ENCODE measurements around the gene PCDHA6. TPM values are rescaled to one million over a fixed set of nuclear protein-coding genes. Genes with fewer than 3 reads are reported as not detected.
"Not testable (repeated sequence)": the region's sequence is repeated elsewhere in the genome, so short reads cannot be mapped to it uniquely, and the experiment has no call there.

Gene PCDHA6
- total and polyA plus RNA-seq, 4 experiments from 2014 or later, result not detected

GRCh38 chr5:140802781-140803271 lies 24.9 kb upstream of the PCDHA6 start:
- POLR2A ChIA-PET (ENCODE audit: partially characterized antibody), result no interaction called here
- Mint-ChIP-seq H3K27me3 (peaks cover 10 to 22% of the 10 kb centered on the region in 2 donors), H3K4me1 (no peaks in the 10 kb centered on the region), H3K9me3 (peaks cover 3 to 78% (median 55%) of the 10 kb centered on the region in 8 donors), H3K4me3 (no peak overlapping the region), H3K36me3 (peaks cover 7 to 12% of the 10 kb centered on the region in 2 donors), H3K27ac (no peak overlapping the region)
- no peaks in the 10 kb centered on the region for H3K36me3 ChIP-seq (ENCODE audit: insufficient read depth, low read length)
- H3K4me3 ChIP-seq (ENCODE audit: low read length in 2 of 2), result no peak overlapping the region
- CTCF ChIA-PET (ENCODE audit: partially characterized antibody), result no interaction called here
- H3K4me1 ChIP-seq (ENCODE audit: insufficient read depth, low read length), result no peaks in the 10 kb centered on the region
- no peak overlapping the region for H3K27ac ChIP-seq (ENCODE audit: low read depth, low read length)
- H3K27me3 ChIP-seq (ENCODE audit: insufficient read depth, low read length), result peaks cover 5% of the 10 kb centered on the region
- DNase-seq, result peak in 1 of 5 donors; percentile 26
- intact Hi-C loops (cut with micrococcal nuclease), result no loop called here
- H3K9me3 ChIP-seq (ENCODE audit: control insufficient read depth in 1 of 2, low read length in 2 of 2), result peaks cover 0 to 4% of the 10 kb centered on the region in 2 donors

GRCh38 chr5:140806834-140807775 lies 20.7 kb upstream of the PCDHA6 start, which contains the start of gene PCDHA4:
PCDHA4 (plus strand) TSS chr5:140807068.
- intact Hi-C loops (cut with micrococcal nuclease), result no loop called here
- Histone ChIP-seq H3K4me1 (ENCODE audit: insufficient read depth, low read length) (no peaks in the 10 kb centered on the region), H3K27me3 (ENCODE audit: insufficient read depth, low read length) (no peaks in the 10 kb centered on the region), H3K36me3 (ENCODE audit: insufficient read depth, low read length) (no peaks in the 10 kb centered on the region), H3K4me3 (ENCODE audit: low read length in 2 of 2) (no peak within 1 kb of the TSS), H3K9me3 (ENCODE audit: control insufficient read depth in 1 of 2, low read length in 2 of 2) (no peaks in the 10 kb centered on the region), H3K27ac (ENCODE audit: low read depth, low read length) (no peak within 1 kb of the TSS)
- Mint-ChIP-seq H3K4me3 (peak within 1 kb of the TSS in 1 of 8 donors; percentile 13), H3K36me3 (peaks cover 7 to 9% of the 10 kb centered on the region in 2 donors), H3K9me3 (peaks cover 3 to 78% (median 47%) of the 10 kb centered on the region in 8 donors), H3K27me3 (peaks cover 7 to 18% of the 10 kb centered on the region in 2 donors), H3K4me1 (no peaks in the 10 kb centered on the region), H3K27ac (no peak within 1 kb of the TSS)
- ChIA-PET POLR2A (ENCODE audit: partially characterized antibody) (no interaction called here), CTCF (ENCODE audit: partially characterized antibody) (interaction anchor here (0.9 kb wide), 1 partner anchor 9 kb away, joined by 3 read pairs; no protein-coding TSS in a partner anchor)
- no peak for DNase-seq

- H3K9me3 ChIP-seq (ENCODE audit: control insufficient read depth in 1 of 2, low read length in 2 of 2); H3K4me1 ChIP-seq (ENCODE audit: insufficient read depth, low read length); POLR2A ChIA-PET (ENCODE audit: partially characterized antibody); DNase-seq; H3K27ac Mint-ChIP-seq; H3K27ac ChIP-seq (ENCODE audit: low read depth, low read length); H3K36me3 ChIP-seq (ENCODE audit: insufficient read depth, low read length); H3K27me3 ChIP-seq (ENCODE audit: insufficient read depth, low read length); H3K4me1 Mint-ChIP-seq; intact Hi-C loops (cut with micrococcal nuclease); H3K4me3 Mint-ChIP-seq; H3K4me3 ChIP-seq (ENCODE audit: low read length in 2 of 2): not testable (repeated sequence)
- Mint-ChIP-seq H3K27me3 (peaks cover 7 to 18% of the 10 kb centered on the region in 2 donors), H3K36me3 (peaks cover 7 to 13% of the 10 kb centered on the region in 2 donors), H3K9me3 (peaks cover 3 to 82% (median 53%) of the 10 kb centered on the region in 8 donors)
- CTCF ChIA-PET (ENCODE audit: partially characterized antibody), result interaction anchor here (0.9 kb wide), 1 partner anchor 8 kb away, joined by 3 read pairs; no protein-coding TSS in a partner anchor
These were observed 19.4 kb upstream of the PCDHA6 start for GRCh38 chr5:140808241-140808888.

GRCh38 chr5:140808889-140809291 lies 18.9 kb upstream of the PCDHA6 start:
- ChIA-PET CTCF (ENCODE audit: partially characterized antibody) (no interaction called here), POLR2A (ENCODE audit: partially characterized antibody) (no interaction called here)
- Histone ChIP-seq H3K27ac (ENCODE audit: low read depth, low read length) (no peak overlapping the region), H3K36me3 (ENCODE audit: insufficient read depth, low read length) (no peaks in the 10 kb centered on the region), H3K27me3 (ENCODE audit: insufficient read depth, low read length) (no peaks in the 10 kb centered on the region), H3K4me3 (ENCODE audit: low read length in 2 of 2) (no peak overlapping the region), H3K9me3 (ENCODE audit: control insufficient read depth in 1 of 2, low read length in 2 of 2) (no peaks in the 10 kb centered on the region), H3K4me1 (ENCODE audit: insufficient read depth, low read length) (no peaks in the 10 kb centered on the region)
- H3K27me3 Mint-ChIP-seq, result peaks cover 7 to 15% of the 10 kb centered on the region in 2 donors
- peaks cover 3 to 10% of the 10 kb centered on the region in 2 donors for H3K36me3 Mint-ChIP-seq
- no peak overlapping the region for H3K4me3 Mint-ChIP-seq
- intact Hi-C loops (cut with micrococcal nuclease), result no loop called here
- H3K4me1 Mint-ChIP-seq, result no peaks in the 10 kb centered on the region
- H3K27ac Mint-ChIP-seq, result no peak overlapping the region
- H3K9me3 Mint-ChIP-seq, result peaks cover 3 to 77% (median 49%) of the 10 kb centered on the region in 8 donors
- DNase-seq, result no peak

GRCh38 chr5:140821375-140822280 lies 6.1 kb upstream of the PCDHA6 start, which contains the start of gene PCDHA5:
PCDHA5 (plus strand) TSS chr5:140821613.
- Histone ChIP-seq H3K27me3 (ENCODE audit: insufficient read depth, low read length) (no peaks in the 10 kb centered on the region), H3K4me3 (ENCODE audit: low read length in 2 of 2) (no peak within 1 kb of the TSS), H3K36me3 (ENCODE audit: insufficient read depth, low read length) (no peaks in the 10 kb centered on the region), H3K4me1 (ENCODE audit: insufficient read depth, low read length) (no peaks in the 10 kb centered on the region), H3K9me3 (ENCODE audit: control insufficient read depth in 1 of 2, low read length in 2 of 2) (no peaks in the 10 kb centered on the region), H3K27ac (ENCODE audit: low read depth, low read length) (no peak within 1 kb of the TSS)
- ChIA-PET POLR2A (ENCODE audit: partially characterized antibody) (no interaction called here), CTCF (ENCODE audit: partially characterized antibody) (no interaction called here)
- H3K4me1 Mint-ChIP-seq, result no peaks in the 10 kb centered on the region
- no peaks in the 10 kb centered on the region for H3K36me3 Mint-ChIP-seq
- H3K4me3 Mint-ChIP-seq, result no peak within 1 kb of the TSS
- intact Hi-C loops (cut with micrococcal nuclease), result no loop called here
- no peak for DNase-seq
- H3K27me3 Mint-ChIP-seq, result peaks cover 2 to 5% of the 10 kb centered on the region in 2 donors
- no peak within 1 kb of the TSS for H3K27ac Mint-ChIP-seq
- H3K9me3 Mint-ChIP-seq, result peaks cover 0 to 49% (median 21%) of the 10 kb centered on the region in 8 donors

- Mint-ChIP-seq H3K4me1 (peaks cover 0 to 1% (median 0%) of the 10 kb centered on the region in 4 donors), H3K4me3 (no peak overlapping the region), H3K9me3 (peaks cover 3 to 50% (median 27%) of the 10 kb centered on the region in 8 donors), H3K36me3 (peaks cover 0 to 2% of the 10 kb centered on the region in 2 donors), H3K27me3 (peaks cover 4 to 8% of the 10 kb centered on the region in 2 donors), H3K27ac (no peak overlapping the region)
- Histone ChIP-seq H3K9me3 (ENCODE audit: control insufficient read depth in 1 of 2, low read length in 2 of 2) (no peaks in the 10 kb centered on the region), H3K4me3 (ENCODE audit: low read length in 2 of 2) (no peak overlapping the region), H3K36me3 (ENCODE audit: insufficient read depth, low read length) (no peaks in the 10 kb centered on the region), H3K4me1 (ENCODE audit: insufficient read depth, low read length) (no peaks in the 10 kb centered on the region), H3K27ac (ENCODE audit: low read depth, low read length) (no peak overlapping the region), H3K27me3 (ENCODE audit: insufficient read depth, low read length) (peaks cover under 1% of the 10 kb centered on the region)
- no peak for DNase-seq
- ChIA-PET POLR2A (ENCODE audit: partially characterized antibody) (no interaction called here), CTCF (ENCODE audit: partially characterized antibody) (no interaction called here)
- intact Hi-C loops (cut with micrococcal nuclease), result no loop called here
These were observed 5.5 kb upstream of the PCDHA6 start for GRCh38 chr5:140822281-140822629.

Measured in CD4-positive, alpha-beta memory T cell (primary cell).